Stimulated activated CD8-positive, alpha-beta memory T cell treated with anti-CD3 and anti-CD28 coated beads, Interleukin-15, amount 100 ng/mL, for 24 hours (primary cell): ENCODE results near the gene LHFPL6.

Experiments
- DNase-seq: peaks from one replicate; pipeline ENCODE4 v3.0.0-alpha.2; 2020; ENCODE audit warnings: low read depth

Gene LHFPL6

DNA sequence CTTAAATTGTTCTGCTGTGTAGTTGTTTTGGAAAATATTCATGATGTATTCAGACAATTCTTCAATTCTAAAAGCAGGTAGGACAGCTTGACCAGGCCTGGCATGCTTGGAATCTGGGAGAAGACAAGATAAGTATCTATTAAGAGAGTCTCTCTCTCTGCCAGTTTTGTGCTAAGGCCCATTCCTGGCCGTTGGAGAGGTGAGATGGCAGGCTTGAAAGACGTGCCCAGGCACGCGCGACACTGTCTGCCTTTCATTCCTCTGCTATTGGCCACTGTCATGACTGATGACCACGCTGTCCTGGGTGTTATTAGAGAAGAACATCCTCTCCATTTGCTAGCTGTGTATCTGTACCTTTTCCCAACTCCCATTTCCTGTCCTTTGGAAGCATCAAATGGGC, 90.3 kb downstream of the LHFPL6 start:
- no peak for DNase-seq

DNA sequence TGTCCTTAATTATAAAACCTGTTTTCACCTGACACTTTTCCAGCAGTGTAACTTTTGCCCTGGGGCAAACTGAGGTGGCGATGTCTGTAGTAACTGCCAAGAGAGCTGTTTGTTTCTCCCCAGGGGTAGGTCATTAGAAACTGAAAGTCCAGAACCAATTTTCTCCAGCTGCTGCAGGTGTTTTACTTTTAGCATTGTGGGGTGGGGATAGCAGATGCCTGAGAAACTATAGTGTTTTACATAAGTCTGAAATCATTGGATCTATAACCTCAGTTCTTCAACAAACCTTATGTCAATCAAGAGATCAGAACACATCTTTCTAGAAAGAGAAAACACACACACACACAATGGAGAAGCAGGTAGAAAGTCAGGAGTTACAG, 92.7 kb downstream of the LHFPL6 start:
- DNase-seq = no peak

DNA sequence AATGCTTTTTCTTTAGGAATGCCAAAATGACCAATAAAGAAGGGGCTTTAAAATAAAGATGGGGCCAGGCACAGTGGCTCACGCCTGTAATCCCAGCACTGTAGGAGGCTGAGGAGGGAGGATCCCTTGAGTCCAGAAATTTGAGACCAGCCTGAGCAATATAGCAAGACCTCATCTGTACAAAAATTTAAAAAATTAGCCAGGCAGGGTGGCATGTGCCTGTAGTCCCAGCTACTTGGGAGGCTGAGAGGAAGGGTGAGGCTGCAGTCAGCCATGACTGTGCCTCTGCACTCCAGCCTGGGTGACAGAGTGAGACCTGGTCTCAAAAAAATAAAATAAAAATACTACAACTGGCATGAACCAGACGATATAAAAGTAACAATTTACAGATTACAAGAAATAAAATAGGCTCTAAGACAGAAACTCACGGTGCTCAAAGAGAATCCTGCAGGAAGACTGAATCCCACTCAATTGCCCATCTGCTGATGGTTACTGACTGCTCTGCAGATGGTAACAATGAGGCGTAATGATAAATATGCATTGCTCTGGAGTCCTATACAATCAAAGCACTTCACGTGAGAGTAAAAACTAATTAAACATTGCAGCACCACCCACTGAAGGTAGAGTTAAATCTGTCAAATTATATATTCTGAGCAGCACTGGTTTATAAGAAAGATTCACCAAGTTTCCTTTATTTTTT, 93.2 kb downstream of the LHFPL6 start:
- no peak for DNase-seq

DNA sequence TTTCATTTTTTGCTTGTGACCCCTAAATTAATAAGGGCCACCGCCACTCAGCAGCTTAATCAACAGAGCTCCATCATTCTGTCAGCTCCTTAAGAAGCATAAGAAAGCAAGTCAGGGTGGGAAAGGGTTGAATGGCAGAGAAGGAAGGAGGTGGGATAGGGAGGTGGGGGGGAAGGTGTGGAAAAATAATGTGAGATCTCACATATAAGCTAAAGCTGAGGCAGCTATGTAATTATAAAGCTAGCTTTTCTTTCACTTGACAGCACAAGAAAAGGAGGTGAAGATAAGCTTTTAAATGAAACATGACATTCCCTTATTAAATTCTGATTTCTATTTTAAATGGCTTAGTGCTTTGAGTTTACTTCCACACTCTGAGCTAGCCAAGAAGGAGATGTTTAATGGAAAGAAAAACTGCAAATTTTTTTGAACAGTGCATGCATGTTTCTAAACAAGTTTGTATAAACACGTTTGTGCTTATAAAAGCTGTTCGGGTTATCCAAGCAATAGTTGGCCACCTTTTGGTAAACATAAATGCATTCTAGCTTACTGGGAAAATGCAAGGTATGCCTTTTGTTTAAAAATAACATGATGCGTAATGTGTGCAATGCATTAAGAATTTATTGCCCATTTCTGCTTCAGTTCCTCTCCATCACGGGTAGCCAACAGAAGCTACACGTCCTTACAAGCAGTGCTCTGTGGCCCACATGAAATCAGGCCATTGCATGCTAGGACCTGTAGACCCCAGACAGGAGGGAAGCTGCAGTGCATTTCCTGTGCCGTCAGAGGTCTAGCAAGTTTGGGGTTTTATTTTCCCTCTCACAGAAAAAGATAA, 96.2 kb downstream of the LHFPL6 start:
- DNase-seq = no peak

DNA sequence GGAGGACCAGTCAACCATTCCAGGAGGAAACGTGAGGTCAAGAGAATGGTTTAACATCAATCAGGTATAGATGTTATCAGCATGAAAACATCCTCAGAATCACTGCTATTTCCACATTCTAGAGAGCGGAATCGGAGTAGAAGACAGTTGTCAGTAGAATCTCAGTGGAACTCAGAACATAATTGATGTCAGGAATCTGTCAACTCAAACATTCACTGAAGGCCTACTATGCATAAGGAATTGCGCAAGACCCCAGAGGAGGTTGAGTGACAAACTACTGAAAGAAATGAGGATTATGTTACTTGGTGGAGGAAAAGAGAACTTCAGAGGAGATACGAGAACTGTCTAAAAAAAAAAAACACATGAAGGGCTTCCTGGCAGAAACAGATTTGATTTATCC, 97.8 kb downstream of the LHFPL6 start:
- DNase-seq = no peak

DNA sequence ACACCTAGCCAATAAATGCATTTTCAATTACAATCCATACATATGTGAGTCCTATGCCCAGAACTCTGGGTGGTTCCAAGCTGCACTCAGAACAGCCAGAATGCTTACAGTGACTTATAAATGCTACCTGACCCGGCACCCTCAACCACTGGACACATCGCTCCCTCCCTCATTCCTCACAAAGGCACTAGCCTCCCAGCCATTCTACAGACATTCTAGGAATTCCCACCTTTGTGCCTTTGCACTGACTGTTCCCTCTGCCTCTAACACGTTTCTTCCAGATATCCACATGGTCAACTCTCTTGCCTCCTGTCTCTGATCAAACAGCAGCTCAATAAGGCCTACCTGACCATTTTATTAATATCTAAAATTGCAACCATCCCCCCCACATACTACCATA, 99.9 kb downstream of the LHFPL6 start:
- no peak for DNase-seq

DNA sequence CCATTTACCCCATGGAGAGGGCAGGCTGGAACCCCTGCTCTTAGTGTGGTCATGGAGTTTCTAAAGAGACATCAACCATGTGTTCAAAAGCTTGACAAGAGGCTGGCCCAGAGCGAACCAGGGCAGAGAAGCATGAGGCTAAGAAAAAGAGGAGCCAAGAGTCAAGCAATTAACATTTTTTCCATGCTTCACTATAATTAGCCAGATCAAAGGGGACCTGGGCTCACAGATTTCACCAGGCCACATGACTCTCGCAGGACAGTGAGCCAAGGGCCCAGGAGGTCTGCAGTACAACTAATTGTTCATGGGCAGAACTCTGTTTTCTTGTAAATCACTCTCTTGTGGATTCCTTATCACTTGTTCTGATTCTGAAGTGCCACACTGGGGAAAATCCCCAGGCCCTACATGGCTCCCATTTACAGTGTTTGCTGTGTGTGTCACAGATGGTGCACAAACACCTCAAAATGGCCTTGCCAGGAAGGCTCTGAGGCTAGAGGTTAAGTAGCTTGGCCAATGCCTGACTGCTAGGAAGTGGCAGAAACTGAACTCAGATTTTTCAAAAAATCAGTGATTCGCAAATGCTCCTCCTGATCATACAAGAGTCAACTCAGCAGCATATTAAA, 101.2 kb downstream of the LHFPL6 start:
- DNase-seq = no peak

DNA sequence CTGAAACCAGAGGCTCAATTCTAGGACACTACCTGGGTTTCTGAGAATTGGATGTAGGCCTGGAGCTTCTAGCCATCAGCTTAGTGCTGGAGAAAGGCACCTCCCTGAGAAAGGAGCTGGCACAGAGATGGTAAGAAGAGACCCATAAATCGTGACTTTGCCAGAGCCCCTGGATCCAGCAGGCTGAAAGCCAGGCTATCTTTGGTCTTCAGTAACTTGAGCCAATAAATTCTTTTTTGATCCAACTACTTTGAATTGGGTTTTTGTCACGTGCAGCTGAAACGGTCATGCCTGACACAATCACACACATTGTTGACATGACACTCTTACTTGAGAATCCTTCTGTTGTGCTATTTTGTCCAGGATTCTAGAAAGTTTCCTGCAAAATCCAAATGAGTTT, 103.4 kb downstream of the LHFPL6 start:
- DNase-seq = no peak

DNA sequence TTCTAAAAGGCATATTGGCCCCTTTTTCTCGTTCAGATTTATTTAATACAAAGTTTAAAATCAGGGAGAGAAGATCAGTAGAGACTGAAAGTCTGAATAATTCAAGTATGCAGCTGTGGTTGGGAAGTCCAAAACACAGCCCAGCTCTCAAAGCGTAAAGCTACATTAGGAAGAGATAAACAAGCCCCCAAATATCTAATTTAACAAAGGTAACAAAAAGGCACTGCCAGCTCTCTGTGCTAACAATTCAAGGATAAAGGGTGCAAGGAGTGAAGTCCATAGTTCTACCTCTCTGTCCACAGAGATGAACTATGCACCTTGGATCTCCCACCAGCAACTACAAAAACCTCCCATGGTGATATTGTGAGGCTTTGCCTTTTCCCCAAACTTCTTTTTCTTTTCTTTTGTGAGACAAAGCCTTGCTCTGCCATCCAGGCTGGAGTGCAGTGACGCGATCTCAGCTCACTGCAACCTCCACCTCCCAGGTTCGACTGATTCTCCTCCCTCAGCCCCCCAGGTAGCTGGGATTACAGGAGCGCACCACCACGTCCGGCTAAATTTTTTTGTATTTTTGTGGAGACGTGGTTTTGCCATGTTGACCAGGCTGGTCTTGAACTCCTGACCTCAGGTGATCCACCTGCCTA, 104.4 kb downstream of the LHFPL6 start:
- DNase-seq = no peak

DNA sequence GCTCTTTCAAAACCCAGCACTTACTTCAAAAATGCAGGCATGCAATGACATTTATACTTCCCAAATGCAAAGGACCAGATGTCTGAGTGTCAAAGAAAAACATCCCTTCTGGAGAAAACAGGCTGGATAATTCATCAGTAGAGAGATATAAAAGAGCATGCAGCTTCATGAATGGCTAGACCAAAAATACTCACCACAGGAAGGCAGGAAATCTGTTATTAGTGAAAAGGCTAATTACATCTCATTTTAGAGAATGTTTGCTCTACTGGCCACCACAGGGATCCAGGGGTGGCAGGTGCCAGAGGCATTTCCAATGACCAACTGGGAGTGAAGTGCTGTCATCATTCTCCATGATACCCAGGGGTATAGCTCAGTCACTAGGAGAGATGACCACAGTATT, 106.5 kb downstream of the LHFPL6 start:
- no peak for DNase-seq

DNA sequence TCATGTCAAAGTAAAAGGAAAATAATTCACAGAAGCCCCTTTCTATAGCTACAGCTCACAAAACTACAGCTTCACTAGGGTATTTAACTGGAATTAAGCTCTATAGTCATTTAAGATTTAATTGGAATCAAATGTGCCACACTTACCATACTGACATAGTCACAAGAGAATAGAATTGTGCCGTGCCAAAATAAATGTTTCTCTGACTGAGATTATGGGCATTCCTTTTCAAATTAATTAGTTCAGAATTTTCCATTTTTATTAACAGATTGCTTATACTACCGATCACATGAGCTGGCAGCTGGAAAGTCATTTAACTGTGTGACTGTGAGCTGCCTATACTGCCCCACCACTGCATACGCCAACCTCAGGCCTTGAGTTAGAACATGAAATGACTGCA, 108.4 kb downstream of the LHFPL6 start:
- DNase-seq = no peak

DNA sequence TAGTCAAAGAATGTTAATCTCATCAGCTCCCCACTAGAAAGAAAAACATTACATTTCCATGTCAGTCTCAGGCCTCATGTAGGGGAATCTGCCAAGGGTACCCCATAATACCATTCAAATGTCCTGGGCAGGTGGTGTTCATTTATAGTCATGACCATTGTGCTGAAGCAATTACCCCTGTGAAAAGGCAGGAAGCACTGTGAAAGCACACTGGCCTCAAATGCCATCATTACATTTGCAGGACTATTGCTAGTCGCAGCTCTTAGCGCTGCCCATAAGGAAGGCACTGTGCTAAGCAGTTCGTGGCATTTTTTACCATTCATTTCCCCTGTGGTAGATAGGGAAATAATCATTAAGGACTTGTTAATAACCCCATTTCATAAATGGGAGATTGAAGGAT, 109.0 kb downstream of the LHFPL6 start:
- no peak for DNase-seq

DNA sequence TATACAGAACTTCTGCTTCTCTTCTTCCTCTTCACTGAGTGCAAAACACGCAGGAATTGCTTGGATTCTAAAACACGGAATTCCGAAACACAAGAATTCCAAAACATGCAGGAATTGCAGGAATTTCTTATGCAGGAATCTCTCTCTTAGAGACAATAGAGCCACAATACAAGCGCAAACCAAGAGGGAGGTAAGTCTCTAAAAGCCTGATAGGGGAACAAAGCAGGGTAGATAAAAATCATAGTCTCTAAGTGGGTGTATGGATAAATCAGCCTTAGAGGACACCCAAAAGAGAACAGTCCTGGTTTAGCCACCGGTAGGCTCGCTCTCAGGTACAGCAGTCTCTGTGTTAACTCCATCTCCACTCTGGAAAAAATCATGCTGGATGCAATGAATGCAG, 112.9 kb downstream of the LHFPL6 start:
- no peak for DNase-seq

DNA sequence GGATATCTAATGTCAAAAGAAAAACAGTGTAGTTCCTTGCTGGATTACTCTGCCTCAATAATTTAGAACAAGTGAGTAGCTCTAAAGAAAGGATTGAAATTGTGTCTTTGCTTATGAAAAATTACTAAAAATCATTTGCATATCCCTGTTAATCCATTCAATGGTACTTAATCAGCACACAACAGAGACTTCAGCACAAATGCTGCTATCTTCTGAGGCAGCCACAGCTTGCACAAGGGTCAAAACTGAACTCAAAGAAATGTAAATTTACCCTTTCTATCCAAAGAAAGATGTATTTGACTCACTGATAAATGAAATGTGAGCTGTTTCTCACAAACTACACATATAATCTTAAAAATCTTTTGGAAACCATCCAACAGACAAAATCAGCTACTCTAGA, 116.2 kb downstream of the LHFPL6 start:
- no peak for DNase-seq

DNA sequence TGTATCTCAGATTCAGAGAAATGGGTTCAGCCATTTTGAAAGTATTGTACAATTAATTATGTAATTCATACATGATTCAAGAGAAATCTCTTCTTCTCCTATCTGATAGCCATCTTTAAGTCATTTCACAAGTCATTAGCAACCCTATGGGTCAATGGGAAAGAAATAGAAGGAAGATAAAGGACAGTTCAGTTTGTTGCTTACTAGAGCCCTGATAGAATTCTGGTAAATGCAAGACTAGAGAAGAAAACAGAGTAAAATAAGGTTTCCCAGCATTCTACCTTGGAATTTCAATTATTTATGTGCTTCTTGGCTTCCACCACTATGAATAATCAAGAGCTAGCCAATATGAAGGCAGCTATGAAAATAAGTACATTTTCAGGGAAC, 117.7 kb downstream of the LHFPL6 start:
- DNase-seq = no peak

DNA sequence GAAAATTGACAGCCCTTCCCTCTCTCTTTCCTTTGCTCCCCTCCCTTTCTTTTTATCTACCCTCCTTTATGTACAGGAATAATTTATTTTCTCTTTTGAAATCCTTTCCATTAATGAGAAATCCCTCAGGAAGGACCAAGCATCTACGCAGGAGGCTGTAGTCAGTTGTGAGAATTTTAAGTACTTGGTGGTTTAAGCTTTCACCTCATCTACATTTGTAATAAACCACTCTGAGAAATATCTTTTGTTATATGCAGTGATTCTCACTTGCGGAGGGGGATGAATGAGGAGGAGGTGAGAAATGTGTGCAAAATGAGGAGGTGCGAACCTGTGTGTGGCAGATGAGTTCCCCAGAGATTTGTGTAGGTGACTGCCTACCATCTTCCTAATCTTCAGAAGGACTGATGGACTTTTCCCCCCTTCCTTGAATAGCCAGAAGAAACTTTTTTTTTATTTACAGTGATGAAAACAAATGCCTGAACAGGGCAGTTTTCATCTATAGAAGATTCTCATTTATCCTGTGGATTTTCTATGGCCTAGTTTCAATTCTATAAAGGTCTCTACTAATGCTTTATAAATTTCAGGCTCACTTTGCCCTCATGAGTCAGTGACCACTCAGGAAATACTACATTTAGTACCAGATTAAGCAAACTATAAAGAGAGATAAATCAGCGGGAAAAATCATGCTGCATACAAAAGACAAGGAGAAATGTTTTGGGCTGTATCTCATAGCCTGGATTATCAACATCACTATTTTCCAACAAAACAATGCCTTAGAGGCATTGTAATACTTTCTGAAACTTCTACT, 118.3 kb downstream of the LHFPL6 start:
- no peak for DNase-seq

DNA sequence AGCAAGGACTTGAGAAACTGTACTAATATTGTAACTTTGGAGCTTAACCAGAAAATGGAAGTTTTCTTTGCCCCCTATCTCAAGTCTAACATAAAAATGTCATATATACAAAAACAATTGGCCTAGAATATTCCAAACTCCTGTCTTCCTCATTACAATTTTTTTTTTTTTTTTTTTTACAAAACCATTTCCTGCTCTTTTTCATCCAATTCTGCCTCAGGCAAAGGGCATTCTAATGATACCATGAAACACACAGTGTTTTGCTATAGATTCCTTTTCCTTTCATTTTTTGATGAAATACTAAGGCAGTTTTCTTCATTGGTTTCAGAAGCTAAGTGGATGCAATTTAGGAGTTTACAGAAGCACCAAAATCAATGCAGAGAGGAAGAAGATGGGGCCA, 119.7 kb downstream of the LHFPL6 start:
- no peak for DNase-seq

DNA sequence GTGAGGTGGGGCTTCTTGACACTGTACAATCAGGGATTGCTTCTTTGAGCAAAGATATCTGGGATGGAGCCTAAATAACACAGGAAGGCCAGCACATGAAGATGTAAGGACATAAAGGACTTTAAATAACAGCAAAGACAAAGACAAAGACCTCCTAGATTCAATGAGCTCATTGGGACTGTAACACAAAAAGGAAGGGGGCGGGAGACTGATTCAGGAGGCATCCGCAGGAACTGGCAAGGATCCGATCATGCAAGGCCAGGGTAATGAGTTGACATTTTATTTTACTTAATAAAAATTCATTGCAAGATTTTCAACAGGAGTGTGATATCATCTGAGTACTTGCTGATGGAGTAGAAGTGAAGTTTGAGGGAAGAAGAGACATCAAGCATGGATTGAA, 121.5 kb downstream of the LHFPL6 start:
- DNase-seq = no peak

DNA sequence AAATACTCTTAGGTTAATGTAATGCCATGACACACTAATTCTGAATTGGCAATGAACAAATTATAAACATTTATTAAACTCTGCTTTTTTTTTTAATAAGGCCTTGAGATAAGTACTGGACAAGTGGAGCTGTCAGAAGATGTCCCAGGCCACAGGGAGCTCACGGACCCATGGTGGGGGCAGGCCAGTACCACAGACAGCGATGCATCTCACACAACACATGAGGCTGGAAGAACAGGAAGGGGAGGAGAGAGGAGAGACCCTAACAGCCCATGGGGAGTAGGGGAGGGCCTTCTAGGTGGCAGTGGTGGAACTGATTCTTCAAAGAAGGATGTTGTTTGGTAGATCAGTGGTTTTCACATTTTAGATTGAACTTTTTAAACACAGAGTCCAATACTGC, 128.4 kb downstream of the LHFPL6 start:
- no peak for DNase-seq

DNA sequence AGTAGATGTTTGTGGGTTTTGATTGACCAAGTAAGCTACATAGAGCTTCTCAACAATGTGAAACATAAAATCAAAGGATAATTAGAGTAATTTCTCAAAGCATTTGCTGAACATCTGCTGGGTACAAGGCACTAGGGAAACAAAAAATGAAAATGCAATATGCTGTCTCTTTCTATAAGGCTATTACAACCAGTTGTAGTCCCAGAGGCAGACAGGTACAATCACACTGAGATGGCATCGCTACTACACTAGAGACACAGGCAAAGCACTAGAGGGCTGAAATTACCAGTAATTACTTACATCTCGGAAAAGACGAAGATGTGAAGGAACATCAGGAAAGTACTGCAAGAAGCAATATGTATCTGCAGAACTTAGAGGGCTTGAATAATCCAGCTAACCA, 133.3 kb downstream of the LHFPL6 start:
- DNase-seq = no peak

DNA sequence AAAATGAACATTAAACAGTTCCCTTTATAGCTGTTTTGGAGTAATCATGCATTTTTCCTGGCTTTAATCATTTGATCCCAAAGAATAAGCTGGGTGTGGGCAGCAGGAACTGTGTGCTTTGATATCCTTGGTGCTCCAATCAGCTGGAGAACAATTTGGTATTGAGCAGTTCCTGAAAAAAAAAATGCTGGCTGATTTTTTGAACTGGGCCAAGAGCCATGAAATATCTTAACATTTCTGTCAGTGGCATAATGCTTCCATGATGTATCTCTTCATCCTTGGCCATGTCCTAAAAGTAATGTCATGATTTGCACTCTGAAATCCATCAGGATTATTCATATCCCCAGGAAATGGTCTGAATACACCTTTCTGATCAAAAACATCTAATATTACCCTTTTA, 134.7 kb downstream of the LHFPL6 start:
- no peak for DNase-seq

DNA sequence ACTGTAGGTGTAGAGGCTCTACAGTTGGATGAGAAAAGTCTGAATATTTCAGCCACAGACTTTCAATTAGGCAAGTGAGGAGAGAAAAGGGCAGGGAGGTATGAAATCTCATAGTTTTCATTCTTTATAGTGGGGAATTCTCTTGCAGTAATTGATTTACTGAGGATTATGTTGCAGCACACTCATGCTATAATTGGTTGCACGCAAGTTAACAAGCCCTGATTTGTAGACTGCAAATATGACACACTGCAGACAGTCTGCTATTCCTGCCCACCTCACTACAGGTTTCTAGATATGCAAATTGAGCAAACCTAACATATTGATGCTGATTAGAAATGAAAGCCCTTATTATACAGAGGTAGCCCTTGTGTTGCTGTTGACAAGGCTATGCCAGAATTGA, 139.4 kb downstream of the LHFPL6 start:
- no peak for DNase-seq
